SH-SY5Y (cell line): Measurements from ENCODE around the gene ELAVL3.

Experiments used
- GATA2 ChIP-seq: IDR thresholded peaks from 2 replicates; pipeline ENCODE4 v1.6.1; 2011; ENCODE audit warnings: mild to moderate bottlenecking, low read depth, low read length
- GATA3 ChIP-seq: IDR thresholded peaks from 2 replicates; pipeline ENCODE4 v1.6.1; 2011; ENCODE audit warnings: low read depth, mild to moderate bottlenecking, low read length, moderate library complexity

Gene ELAVL3

GRCh38 chr19:11496391-11497163 lies 15.7 kb upstream of the ELAVL3 start:
- TF ChIP-seq GATA2: no peak
- no peak for TF ChIP-seq GATA3

DNA sequence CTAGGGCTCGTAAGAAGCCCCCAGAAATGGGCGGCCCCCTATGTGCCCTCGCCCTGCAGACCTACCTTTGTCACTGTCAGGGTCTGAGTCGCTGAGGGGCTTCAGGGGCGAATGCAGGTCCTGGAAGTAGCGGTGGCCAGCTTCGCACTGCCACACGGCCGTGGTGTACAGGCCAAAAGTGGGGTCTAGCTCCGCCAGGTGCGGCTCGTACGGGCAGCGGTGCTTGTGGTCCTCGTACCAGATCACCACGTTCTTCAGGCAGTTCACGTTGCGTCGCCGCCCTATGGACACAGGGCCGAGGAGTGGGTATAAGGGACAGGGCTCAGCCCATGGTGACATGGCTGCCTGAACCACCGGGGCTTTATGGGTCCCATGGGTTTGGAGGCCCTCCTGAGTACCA lies 15.0 kb upstream of the ELAVL3 start:
- TF ChIP-seq GATA3: no peak
- TF ChIP-seq GATA2: no peak

DNA sequence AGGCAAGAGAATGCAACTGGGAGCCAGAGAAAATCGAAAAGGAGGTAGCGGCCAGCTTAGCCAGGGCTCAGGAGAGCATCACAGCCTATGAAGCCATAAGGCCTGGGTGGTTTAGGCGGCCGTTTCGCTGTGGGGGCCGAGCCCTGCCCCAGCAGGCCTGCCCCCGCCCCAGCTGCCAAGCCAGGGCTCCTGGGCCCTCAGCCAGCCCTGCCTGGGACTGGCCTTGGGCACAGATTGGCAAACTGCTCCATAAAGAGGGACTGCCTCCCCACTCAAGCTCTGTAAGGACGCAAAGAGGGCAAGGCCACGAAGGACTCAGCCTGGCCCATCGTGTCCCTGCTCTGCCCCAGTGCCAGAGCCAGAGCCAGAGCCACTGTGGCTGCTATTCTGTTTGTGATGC lies 14.6 kb upstream of the ELAVL3 start:
- no peak for TF ChIP-seq GATA2

GRCh38 chr19:11494634-11495285 lies 13.9 kb upstream of the ELAVL3 start:
- TF ChIP-seq GATA2 (no peak), GATA3 (no peak)

DNA sequence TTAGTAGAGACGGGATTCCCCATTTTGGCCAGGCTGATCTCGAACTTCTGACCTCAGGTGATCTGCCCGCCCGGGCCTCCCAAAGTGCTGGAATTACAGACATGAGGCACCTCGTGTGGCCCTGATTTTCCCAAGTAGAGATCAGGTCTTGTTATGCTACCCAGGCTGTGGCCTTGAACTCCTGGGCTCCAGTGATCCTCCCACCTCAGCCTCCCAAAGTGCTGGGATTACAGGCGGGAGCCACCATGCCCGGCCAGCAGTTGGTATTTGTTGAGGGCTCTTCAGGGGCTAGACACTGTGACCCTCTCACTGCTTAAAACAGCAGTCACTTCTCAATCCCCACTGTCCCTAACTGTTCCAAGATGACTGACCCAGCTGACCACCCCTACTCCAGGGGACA lies 8.5 kb upstream of the ELAVL3 start:
- TF ChIP-seq GATA2 (no peak), GATA3 (no peak)

DNA sequence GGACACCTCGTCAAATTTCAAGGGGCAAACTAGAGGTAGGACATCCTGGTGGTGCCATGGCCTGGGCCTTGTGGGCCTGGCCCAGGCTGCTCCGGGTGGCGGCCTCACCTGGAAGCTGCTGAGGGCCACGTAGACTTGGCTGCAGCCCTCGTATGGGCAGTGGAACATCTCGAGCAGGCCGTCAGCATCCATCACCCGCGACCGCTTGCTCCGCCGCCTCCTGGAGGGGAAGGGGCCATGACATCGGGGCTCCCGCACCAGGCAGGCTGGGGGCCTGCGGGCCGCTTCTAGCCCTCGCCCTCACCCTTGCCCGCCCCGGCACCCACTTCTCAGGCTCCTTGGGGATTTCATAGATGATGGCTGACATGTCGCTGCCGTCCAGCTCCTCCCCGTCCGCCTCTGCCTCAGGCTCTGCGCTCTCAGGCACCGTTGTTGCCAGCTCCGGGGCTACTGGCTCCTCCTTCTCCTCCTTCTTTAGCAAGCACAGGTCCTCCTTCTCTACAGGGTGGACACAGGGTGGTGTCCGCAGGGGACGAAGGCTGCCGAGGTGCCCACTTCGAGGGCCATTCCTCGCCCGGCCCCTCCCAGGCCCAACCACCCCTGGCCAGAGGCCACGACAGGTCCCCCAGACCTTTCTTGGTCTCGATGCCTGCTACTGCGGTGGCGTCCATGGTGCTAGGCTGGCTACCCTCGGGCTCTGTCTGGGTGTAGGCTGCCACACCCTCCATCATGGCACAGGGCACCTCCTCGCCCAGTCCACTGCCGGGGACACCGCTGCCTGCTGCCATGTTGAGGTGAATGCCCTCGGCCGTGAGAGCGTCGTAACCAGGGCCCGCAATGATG lies 6.0 kb upstream of the ELAVL3 start:
- TF ChIP-seq GATA3 (no peak), GATA2 (no peak)

- no peak for TF ChIP-seq GATA3
- TF ChIP-seq GATA2: no peak
These were observed 4.5 kb upstream of the ELAVL3 start for GRCh38 chr19:11485245-11485837.

- TF ChIP-seq GATA3 (no peak), GATA2 (no peak)
These were observed 2.7 kb upstream of the ELAVL3 start for GRCh38 chr19:11483366-11484111.

GRCh38 chr19:11482384-11483050 lies 1.7 kb upstream of the ELAVL3 start:
- TF ChIP-seq GATA2: no peak
- TF ChIP-seq GATA3: no peak

GRCh38 chr19:11481534-11482383 lies 913 bp upstream of the ELAVL3 start:
- no peak for TF ChIP-seq GATA2
- no peak for TF ChIP-seq GATA3

- TF ChIP-seq GATA3 (no peak), GATA2 (no peak)
These were observed 740 bp downstream of the ELAVL3 start for GRCh38 chr19:11479898-11480714.
